Smooth muscle cell (in vitro differentiated cells): ENCODE data around the gene GPC6. TPM values are rescaled to one million over a fixed set of nuclear protein-coding genes. Genes with fewer than 3 reads are reported as not detected.

Source experiments
- DNase-seq: peaks from one replicate; lab custom pipeline; 2025; ENCODE audit not compliant: unreplicated experiment; lab: John Stamatoyannopoulos, UW
- H2AFZ ChIP-seq: fragments of 200-600 bp; sonication (generic); 2 replicates; pipeline ENCODE4 v1.6.0; 2016; ENCODE audit warnings: antibody characterized with exemption, low read depth, mild to moderate bottlenecking
- H3F3A ChIP-seq: fragments of 200-600 bp; sonication (generic); 2 replicates; pipeline ENCODE4 v1.6.0; 2017; ENCODE audit warnings: antibody characterized with exemption, low read depth
- H3K27ac ChIP-seq: fragments of 200-600 bp; sonication (generic); 2 replicates; pipeline ENCODE4 v1.5.1; 2016; ENCODE audit warnings: low read depth, mild to moderate bottlenecking
- H3K27me3 ChIP-seq: fragments of 200-600 bp; sonication (generic); 2 replicates; pipeline ENCODE4 v1.6.1; 2016; ENCODE audit warnings: low read depth, mild to moderate bottlenecking
- H3K36me3 ChIP-seq: fragments of 200-600 bp; sonication (generic); 2 replicates; pipeline ENCODE4 v1.5.1; 2016; ENCODE audit warnings: low read depth
- H3K4me1 ChIP-seq: fragments of 200-600 bp; sonication (generic); 2 replicates; pipeline ENCODE4 v1.5.1; 2016; ENCODE audit warnings: low read depth
- H3K4me2 ChIP-seq: fragments of 200-600 bp; sonication (generic); 2 replicates; pipeline ENCODE4 v1.6.0; 2016; ENCODE audit warnings: mild to moderate bottlenecking
- H3K4me3 ChIP-seq: fragments of 200-600 bp; sonication (generic); 2 replicates; pipeline ENCODE4 v1.5.1; 2016; ENCODE audit warnings: mild to moderate bottlenecking
- H3K79me2 ChIP-seq: fragments of 200-600 bp; sonication (generic); 2 replicates; pipeline ENCODE4 v1.6.0; 2016; ENCODE audit warnings: low read depth, mild to moderate bottlenecking
- H3K9ac ChIP-seq: fragments of 200-600 bp; sonication (generic); 2 replicates; pipeline ENCODE4 v1.6.0; 2016; ENCODE audit warnings: low read depth
- H3K9me3 ChIP-seq: fragments of 200-600 bp; sonication (generic); replicated peaks from 2 replicates; pipeline ENCODE4 v1.5.1; 2016; ENCODE audit warnings: low read depth
- H4K20me1 ChIP-seq: fragments of 200-600 bp; sonication (generic); 2 replicates; pipeline ENCODE4 v1.6.0; 2016; ENCODE audit warnings: low read depth
- CTCF ChIP-seq: fragments of 200-600 bp; sonication (generic); IDR thresholded peaks from 2 replicates; pipeline ENCODE4 v1.5.1; 2017; ENCODE audit warnings: borderline replicate concordance, mild to moderate bottlenecking, antibody characterized with exemption; ENCODE audit not compliant: insufficient read depth, poor library complexity, severe bottlenecking
- WGBS: methylation state at CpG from one replicate; pipeline ENCODE4 v1.1.7; 2016; ENCODE audit warnings: low lambda C conversion rate; 5-methylcytosine and 5-hydroxymethylcytosine counted together
- polyA plus RNA-seq: library from polyadenylated mRNA; unstranded; fragments of >200 nt; fragmentation: Nextera tagmentation; extraction: Ambion mirVana; gene quantifications from 2 replicates; pipeline ENCODE4 v1.2.1, GENCODE V29; 2016
- total RNA-seq: library from RNA; depleted of rRNA; stranded (reverse); fragments of >200 nt; gene quantifications from 2 replicates; pipeline ENCODE4 v1.2.3, GENCODE V29; 2014

GPC6 gene
- total and polyA plus RNA-seq, 2 experiments from 2014 or later = 19.7 to 68.5 TPM

- Histone ChIP-seq H4K20me1 (peaks cover 4% of the 10 kb centered on the region), H3K27ac (no peak overlapping the region), H3K36me3 (no peaks in the 10 kb centered on the region), H3K4me1 (no peaks in the 10 kb centered on the region), H3K27me3 (no peaks in the 10 kb centered on the region), H3K9ac (no peak overlapping the region), H3K9me3 (no peaks in the 10 kb centered on the region), H2AFZ (no peak overlapping the region), H3K4me2 (no peak overlapping the region), H3F3A (no peaks in the 10 kb centered on the region), H3K79me2 (peaks cover 5% of the 10 kb centered on the region), H3K4me3 (no peak overlapping the region)
- 96% methylated on average over 1 of the region's 1 CpG for WGBS
- no peak for TF ChIP-seq CTCF
- DNase-seq = no peak
These were observed 388.2 kb downstream of the GPC6 start for GRCh38 chr13:93614776-93615175.

GRCh38 chr13:93620181-93620765 is 393.7 kb downstream of the GPC6 start:
- 76% methylated on average over 2 of the region's 2 CpGs for WGBS
- H3K4me2 ChIP-seq = no peak overlapping the region
- no peak overlapping the region for H3K9ac ChIP-seq
- no peaks in the 10 kb centered on the region for H3K4me1 ChIP-seq
- no peak overlapping the region for H3K27ac ChIP-seq
- no peaks in the 10 kb centered on the region for H3K9me3 ChIP-seq
- H3F3A ChIP-seq = no peaks in the 10 kb centered on the region
- TF ChIP-seq CTCF = no peak
- H3K79me2 ChIP-seq = peaks cover 8% of the 10 kb centered on the region
- H3K27me3 ChIP-seq = no peaks in the 10 kb centered on the region
- H4K20me1 ChIP-seq = peaks cover 17% of the 10 kb centered on the region
- H3K4me3 ChIP-seq = no peak overlapping the region
- no peaks in the 10 kb centered on the region for H3K36me3 ChIP-seq
- H2AFZ ChIP-seq = no peak overlapping the region
- DNase-seq = no peak

GRCh38 chr13:93621051-93621450 is 394.4 kb downstream of the GPC6 start:
- Histone ChIP-seq H3F3A (no peaks in the 10 kb centered on the region), H3K27ac (no peak overlapping the region), H3K4me2 (no peak overlapping the region), H3K4me3 (no peak overlapping the region), H2AFZ (no peak overlapping the region), H3K79me2 (peaks cover 5% of the 10 kb centered on the region), H3K4me1 (no peaks in the 10 kb centered on the region), H3K27me3 (no peaks in the 10 kb centered on the region), H4K20me1 (peaks cover 19% of the 10 kb centered on the region), H3K36me3 (no peaks in the 10 kb centered on the region), H3K9ac (no peak overlapping the region), H3K9me3 (no peaks in the 10 kb centered on the region)
- no peak for TF ChIP-seq CTCF
- 96% methylated on average over 2 of the region's 2 CpGs for WGBS
- DNase-seq = no peak

- Histone ChIP-seq H3K9me3 (no peaks in the 10 kb centered on the region), H3K4me2 (no peak overlapping the region), H3K9ac (no peak overlapping the region), H4K20me1 (peaks cover 19% of the 10 kb centered on the region), H3K36me3 (no peaks in the 10 kb centered on the region), H3K4me3 (no peak overlapping the region), H3K27ac (no peak overlapping the region), H3K79me2 (peaks cover 5% of the 10 kb centered on the region), H3F3A (no peaks in the 10 kb centered on the region), H3K27me3 (no peaks in the 10 kb centered on the region), H2AFZ (no peak overlapping the region), H3K4me1 (no peaks in the 10 kb centered on the region)
- no peak for TF ChIP-seq CTCF
- no peak for DNase-seq
These were observed 395.4 kb downstream of the GPC6 start for GRCh38 chr13:93621966-93622365.
